WERI-Rb-1 (cell line): ENCODE measurements around the gene MAPK14.

Experiments
- DNase-seq: peaks from one replicate; pipeline ENCODE4 v3.0.0-alpha.2; 2020
- H3K27ac ChIP-seq: fragments of 250-450 bp; sonication (Bioruptor Pico); 2 replicates; pipeline ENCODE4 v1.5.1; 2020; ENCODE audit warnings: mild to moderate bottlenecking, moderate library complexity
- H3K27me3 ChIP-seq: fragments of 250-450 bp; sonication (Bioruptor Pico); 2 replicates; pipeline ENCODE4 v1.5.1; 2021; ENCODE audit warnings: mild to moderate bottlenecking, low read depth, moderate library complexity; ENCODE audit not compliant: insufficient read depth, severe bottlenecking
- H3K36me3 ChIP-seq: fragments of 250-450 bp; sonication (Bioruptor Pico); 2 replicates; pipeline ENCODE4 v1.5.1; 2020; ENCODE audit warnings: mild to moderate bottlenecking, moderate library complexity
- H3K4me3 ChIP-seq: 2 replicates; pipeline ENCODE4 v1.5.1; 2011; ENCODE audit warnings: low read depth, mild to moderate bottlenecking, control low read depth, low read length
- H3K9me3 ChIP-seq: fragments of 250-450 bp; sonication (Bioruptor Pico); 2 replicates; pipeline ENCODE4 v1.5.1; 2021; ENCODE audit warnings: mild to moderate bottlenecking, moderate library complexity; ENCODE audit not compliant: severe bottlenecking
- CTCF ChIP-seq: IDR thresholded peaks from 2 replicates; pipeline ENCODE4 v1.5.1; 2011; ENCODE audit warnings: low read depth, mild to moderate bottlenecking, control low read depth, inconsistent platforms, low read length

The MAPK14 gene

GRCh38 chr6:36089048-36089447, 61.4 kb downstream of the MAPK14 start:
- no peak for TF ChIP-seq CTCF
- Histone ChIP-seq H3K27ac (no peak overlapping the region), H3K27me3 (no peaks in the 10 kb centered on the region), H3K4me3 (no peak overlapping the region), H3K9me3 (peaks cover 28% of the 10 kb centered on the region), H3K36me3 (peaks cover 26% of the 10 kb centered on the region)
- no peak for DNase-seq

- DNase-seq = no peak
- no peak for TF ChIP-seq CTCF
- H3K36me3 ChIP-seq = peaks cover 16% of the 10 kb centered on the region
Observed at GRCh38 chr6:36094238-36094637, 66.6 kb downstream of the MAPK14 start.

GRCh38 chr6:36094753-36095496, 67.3 kb downstream of the MAPK14 start:
- Histone ChIP-seq H3K9me3 (no peaks in the 10 kb centered on the region), H3K36me3 (peaks cover 16% of the 10 kb centered on the region), H3K4me3 (no peak overlapping the region), H3K27ac (no peak overlapping the region), H3K27me3 (no peaks in the 10 kb centered on the region)
- peak; percentile 99 for TF ChIP-seq CTCF
- DNase-seq = peak; percentile 85

More at GRCh38 chr6:36094238-36094637, 66.6 kb downstream of the MAPK14 start:
- H3K27ac ChIP-seq = no peak overlapping the region
- H3K9me3 ChIP-seq = no peaks in the 10 kb centered on the region
- no peak overlapping the region for H3K4me3 ChIP-seq
- no peaks in the 10 kb centered on the region for H3K27me3 ChIP-seq

- TF ChIP-seq CTCF = no peak
- peaks cover 16% of the 10 kb centered on the region for H3K36me3 ChIP-seq
- H3K27me3 ChIP-seq = no peaks in the 10 kb centered on the region
- H3K9me3 ChIP-seq = no peaks in the 10 kb centered on the region
- no peak for DNase-seq
- H3K27ac ChIP-seq = no peak overlapping the region
- no peak overlapping the region for H3K4me3 ChIP-seq
Observed at GRCh38 chr6:36095497-36096391, 68.1 kb downstream of the MAPK14 start.

GRCh38 chr6:36098253-36098919, 70.8 kb downstream of the MAPK14 start:
- peaks cover 12% of the 10 kb centered on the region for H3K36me3 ChIP-seq
- no peak for TF ChIP-seq CTCF
- no peak overlapping the region for H3K4me3 ChIP-seq
- H3K9me3 ChIP-seq = peaks cover 2% of the 10 kb centered on the region
- DNase-seq = no peak
- H3K27me3 ChIP-seq = no peaks in the 10 kb centered on the region
- peak overlapping the region; percentile 45 for H3K27ac ChIP-seq
